Transverse colon (tissue), 4 donors: ENCODE results near the gene CMTM2. TPM values are rescaled to one million over a fixed set of nuclear protein-coding genes. Genes with fewer than 3 reads are reported as not detected.

Experiments used
- DNase-seq: peaks from one replicate; pipeline ENCODE4 v3.0.0-alpha.2; 2019
- H3K27ac ChIP-seq, 4 donors: fragments of 200-600 bp; sonication (generic); 2 replicates each; pipeline ENCODE4 v1.5.1; 2016 to 2018; ENCODE audit warnings: inconsistent platforms in 4 of 4
- H3K27me3 ChIP-seq: fragments of 200-600 bp; sonication (generic); 2 replicates; pipeline ENCODE4 v1.5.1; 2017; ENCODE audit warnings: inconsistent platforms
- H3K36me3 ChIP-seq, 4 donors: fragments of 200-600 bp; sonication (generic); 2 replicates each; pipeline ENCODE4 v1.5.1; 2017 to 2019; ENCODE audit warnings: inconsistent platforms in 4 of 4
- H3K4me1 ChIP-seq, 4 donors: fragments of 200-600 bp; sonication (generic); 2 replicates each; pipeline ENCODE4 v1.5.1; 2017 to 2020; ENCODE audit warnings: inconsistent platforms in 4 of 4
- H3K4me3 ChIP-seq, 4 donors: fragments of 200-600 bp; sonication (generic); 1 replicate in 1 of 4; 2 replicates in 3 of 4; pipeline versions ENCODE4 v1.5.1 to v1.6.1; 2017 to 2019; ENCODE audit warnings: inconsistent platforms in 4 of 4
- H3K9me3 ChIP-seq, 2 donors: fragments of 200-600 bp; sonication (generic); 2 replicates each; pipeline ENCODE4 v1.5.1; 2017 to 2019; ENCODE audit warnings: inconsistent platforms in 2 of 2
- EP300 ChIP-seq: sonication (generic); formaldehyde crosslinking; IDR thresholded peaks from one replicate; pipeline ENCODE4 v1.6.1; 2017; ENCODE audit warnings: antibody characterized with exemption, low read depth
- POLR2A ChIP-seq: fragments of 450-650 bp; IDR thresholded peaks from one replicate; pipeline ENCODE4 v1.6.1; 2016; ENCODE audit warnings: antibody characterized with exemption, mild to moderate bottlenecking, moderate library complexity
- POLR2AphosphoS5 ChIP-seq, 3 donors: sonication (generic); formaldehyde crosslinking; IDR thresholded peaks; one replicate each; pipeline ENCODE4 v1.6.1; 2016; ENCODE audit warnings: antibody characterized with exemption in 3 of 3
- WGBS, 2 donors: methylation state at CpG; one replicate each; pipeline ENCODE4 v1.1.5; 2018; ENCODE audit warnings: low coverage in 1 of 2; 5-methylcytosine and 5-hydroxymethylcytosine counted together
- in situ Hi-C, 4 donors: fragments of 200-750 bp; cut with MboI; loops; one replicate each; pipeline versions ENCODE4 v1.15.0 to v1.15.1; 2017; ENCODE audit warnings: low sequenced_read_pairs in 3 of 4, low pct_ligation_motif_present in 1 of 4, low pct_unique_long_range_greater_than_20kb in 1 of 4
- intact Hi-C: fragments of 100-400 bp; cut with DNase I; formaldehyde crosslinking; loops from one replicate; pipeline ENCODE4 v1.15.1; 2023; ENCODE audit warnings: low total_unique reads
- total RNA-seq, 4 donors: library from RNA; depleted of rRNA; stranded (reverse); fragments of >200 nt; gene quantifications; one replicate each; pipeline ENCODE4 v1.1.0, GENCODE V29; 2016
- TF ChIP-seq, protein P1 (sequence below), 5 experiments: fragments of 200-600 bp in 3 of 5; fragments of 450-650 bp in 2 of 5; sonication (generic) in 3 of 5; IDR thresholded peaks; 1 replicate in 2 of 5; 2 replicates in 3 of 5; pipeline ENCODE4 v1.5.1; 2016 to 2017; ENCODE audit warnings: antibody characterized with exemption in 5 of 5, inconsistent platforms in 3 of 5, mild to moderate bottlenecking in 2 of 5, moderate library complexity in 1 of 5

The CMTM2 gene
- total RNA-seq, 4 donors from 2014 or later, result 0.48 TPM; not detected in 3

DNA sequence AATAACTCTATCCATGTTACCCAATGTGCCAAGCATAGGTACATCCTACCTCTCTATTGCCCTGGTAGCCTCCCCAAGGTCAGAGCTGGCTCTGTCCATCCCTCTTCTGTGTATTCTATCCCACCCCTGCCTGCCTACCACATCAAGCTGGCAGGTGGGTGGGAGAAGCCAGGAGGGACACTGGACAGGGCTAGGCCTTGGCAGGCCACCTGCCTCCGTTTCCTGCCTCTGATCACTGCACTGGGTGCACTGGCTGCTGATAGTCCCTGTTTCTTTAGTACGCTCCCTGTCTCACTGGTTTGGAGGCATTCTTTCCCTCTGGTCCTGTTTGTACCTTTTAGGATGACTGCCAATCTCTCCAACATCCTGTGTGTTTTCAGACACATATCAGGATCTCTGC, 42.0 kb upstream of the CMTM2 start:
- in situ Hi-C loops, result no loop called here
- Histone ChIP-seq H3K36me3 (peaks cover 0 to 10% (median 0%) of the 10 kb centered on the region in 4 donors), H3K4me3 (no peak overlapping the region), H3K4me1 (peaks cover 0 to 4% (median 0%) of the 10 kb centered on the region in 4 donors), H3K9me3 (no peaks in the 10 kb centered on the region), H3K27ac (no peak overlapping the region), H3K27me3 (no peaks in the 10 kb centered on the region)
- TF ChIP-seq POLR2A (no peak), EP300 (no peak), POLR2AphosphoS5 (IDR thresholded peaks at IDR 0.05) (no peak)
- TF ChIP-seq, protein P1, sequence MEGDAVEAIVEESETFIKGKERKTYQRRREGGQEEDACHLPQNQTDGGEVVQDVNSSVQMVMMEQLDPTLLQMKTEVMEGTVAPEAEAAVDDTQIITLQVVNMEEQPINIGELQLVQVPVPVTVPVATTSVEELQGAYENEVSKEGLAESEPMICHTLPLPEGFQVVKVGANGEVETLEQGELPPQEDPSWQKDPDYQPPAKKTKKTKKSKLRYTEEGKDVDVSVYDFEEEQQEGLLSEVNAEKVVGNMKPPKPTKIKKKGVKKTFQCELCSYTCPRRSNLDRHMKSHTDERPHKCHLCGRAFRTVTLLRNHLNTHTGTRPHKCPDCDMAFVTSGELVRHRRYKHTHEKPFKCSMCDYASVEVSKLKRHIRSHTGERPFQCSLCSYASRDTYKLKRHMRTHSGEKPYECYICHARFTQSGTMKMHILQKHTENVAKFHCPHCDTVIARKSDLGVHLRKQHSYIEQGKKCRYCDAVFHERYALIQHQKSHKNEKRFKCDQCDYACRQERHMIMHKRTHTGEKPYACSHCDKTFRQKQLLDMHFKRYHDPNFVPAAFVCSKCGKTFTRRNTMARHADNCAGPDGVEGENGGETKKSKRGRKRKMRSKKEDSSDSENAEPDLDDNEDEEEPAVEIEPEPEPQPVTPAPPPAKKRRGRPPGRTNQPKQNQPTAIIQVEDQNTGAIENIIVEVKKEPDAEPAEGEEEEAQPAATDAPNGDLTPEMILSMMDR (IDR thresholded peaks at IDR 0.05), result no peak
- WGBS, 2 donors, result 93% methylated on average over 2 of the region's 2 CpGs; no CpG with 5 or more reads in 1 of the 2 donors
- intact Hi-C loops, result no loop called here
- no peak for DNase-seq

DNA sequence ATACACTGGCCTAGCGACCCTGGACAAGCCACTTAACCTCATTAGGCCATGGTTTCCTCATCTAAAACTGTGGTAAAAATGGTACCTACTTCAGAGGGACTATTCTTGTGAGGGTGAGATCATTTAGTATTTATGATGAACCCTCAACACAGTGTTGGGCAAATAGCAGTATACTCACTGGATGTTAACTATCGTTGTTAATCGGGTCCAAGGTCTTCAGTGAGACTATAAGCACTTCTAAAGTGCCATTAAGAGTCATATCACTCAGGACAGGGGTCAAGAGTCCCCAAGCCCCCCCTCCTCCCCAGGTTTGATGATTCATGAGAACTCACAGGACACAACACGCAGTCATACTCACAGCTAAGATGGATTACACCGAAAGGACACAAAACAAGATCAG, 40.4 kb upstream of the CMTM2 start:
- Histone ChIP-seq H3K27me3 (no peaks in the 10 kb centered on the region), H3K36me3 (peaks cover 0 to 10% (median 4%) of the 10 kb centered on the region in 4 donors), H3K9me3 (no peaks in the 10 kb centered on the region), H3K4me1 (peaks cover 0 to 4% (median 0%) of the 10 kb centered on the region in 4 donors), H3K4me3 (no peak overlapping the region), H3K27ac (no peak overlapping the region)
- no peak for DNase-seq
- in situ Hi-C loops, result no loop called here
- WGBS, 2 donors, result 70 to 88% methylated on average over 2 to 5 of the region's 5 CpGs
- intact Hi-C loops, result no loop called here
- TF ChIP-seq, protein P1 (IDR thresholded peaks at IDR 0.05), result no peak
- TF ChIP-seq POLR2AphosphoS5 (IDR thresholded peaks at IDR 0.05) (no peak), POLR2A (no peak), EP300 (no peak)

DNA sequence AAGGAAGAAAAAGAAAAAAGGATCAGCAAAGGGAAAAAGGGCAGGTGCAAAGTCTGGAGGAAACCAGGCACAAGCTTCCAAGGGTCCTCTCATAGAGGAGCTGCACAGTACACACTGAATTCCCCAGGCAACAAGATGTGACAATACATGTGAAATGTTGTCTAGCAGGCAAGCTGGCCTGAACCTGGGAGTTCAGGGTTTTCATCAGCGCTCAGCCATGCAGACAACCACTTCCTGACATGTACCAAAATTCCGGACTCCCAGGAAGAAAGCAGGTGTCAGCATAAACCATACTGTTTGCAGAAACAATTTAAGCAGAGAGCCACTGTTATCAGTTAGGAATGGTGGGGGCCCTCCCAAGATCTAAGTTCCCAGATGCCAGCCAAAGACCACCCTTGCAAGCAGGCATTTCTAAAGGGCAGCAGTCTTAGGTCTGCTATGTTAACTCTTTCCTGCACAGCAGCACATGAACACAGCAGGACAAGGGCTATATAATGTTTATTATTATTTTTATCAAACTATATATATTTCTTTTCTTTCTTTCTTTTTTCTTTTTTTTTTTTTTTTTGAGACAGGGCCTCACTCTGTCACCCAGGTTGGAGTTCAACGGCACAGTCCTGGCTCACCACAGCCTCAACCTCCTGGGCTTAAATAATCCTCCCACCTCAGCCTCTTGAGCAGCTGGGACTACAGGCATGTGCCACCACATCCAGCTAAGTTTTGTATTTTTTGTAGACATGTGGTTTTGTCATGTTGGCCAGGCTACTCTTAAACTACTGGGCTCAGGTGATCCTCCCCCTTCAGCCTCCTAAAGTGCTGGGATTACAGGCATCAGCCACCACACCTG, 39.4 kb upstream of the CMTM2 start:
- Histone ChIP-seq H3K4me3 (no peak overlapping the region), H3K9me3 (no peaks in the 10 kb centered on the region), H3K27ac (no peak overlapping the region), H3K36me3 (peaks cover 0 to 10% (median 4%) of the 10 kb centered on the region in 4 donors), H3K27me3 (no peaks in the 10 kb centered on the region), H3K4me1 (peaks cover 0 to 4% (median 0%) of the 10 kb centered on the region in 4 donors)
- intact Hi-C loops, result no loop called here
- WGBS, 2 donors, result 60 to 86% methylated on average over 1 to 3 of the region's 3 CpGs
- in situ Hi-C loops, result no loop called here
- TF ChIP-seq POLR2A (no peak), EP300 (no peak), POLR2AphosphoS5 (IDR thresholded peaks at IDR 0.05) (no peak)
- TF ChIP-seq, protein P1 (IDR thresholded peaks at IDR 0.05), result no peak
- no peak for DNase-seq

DNA sequence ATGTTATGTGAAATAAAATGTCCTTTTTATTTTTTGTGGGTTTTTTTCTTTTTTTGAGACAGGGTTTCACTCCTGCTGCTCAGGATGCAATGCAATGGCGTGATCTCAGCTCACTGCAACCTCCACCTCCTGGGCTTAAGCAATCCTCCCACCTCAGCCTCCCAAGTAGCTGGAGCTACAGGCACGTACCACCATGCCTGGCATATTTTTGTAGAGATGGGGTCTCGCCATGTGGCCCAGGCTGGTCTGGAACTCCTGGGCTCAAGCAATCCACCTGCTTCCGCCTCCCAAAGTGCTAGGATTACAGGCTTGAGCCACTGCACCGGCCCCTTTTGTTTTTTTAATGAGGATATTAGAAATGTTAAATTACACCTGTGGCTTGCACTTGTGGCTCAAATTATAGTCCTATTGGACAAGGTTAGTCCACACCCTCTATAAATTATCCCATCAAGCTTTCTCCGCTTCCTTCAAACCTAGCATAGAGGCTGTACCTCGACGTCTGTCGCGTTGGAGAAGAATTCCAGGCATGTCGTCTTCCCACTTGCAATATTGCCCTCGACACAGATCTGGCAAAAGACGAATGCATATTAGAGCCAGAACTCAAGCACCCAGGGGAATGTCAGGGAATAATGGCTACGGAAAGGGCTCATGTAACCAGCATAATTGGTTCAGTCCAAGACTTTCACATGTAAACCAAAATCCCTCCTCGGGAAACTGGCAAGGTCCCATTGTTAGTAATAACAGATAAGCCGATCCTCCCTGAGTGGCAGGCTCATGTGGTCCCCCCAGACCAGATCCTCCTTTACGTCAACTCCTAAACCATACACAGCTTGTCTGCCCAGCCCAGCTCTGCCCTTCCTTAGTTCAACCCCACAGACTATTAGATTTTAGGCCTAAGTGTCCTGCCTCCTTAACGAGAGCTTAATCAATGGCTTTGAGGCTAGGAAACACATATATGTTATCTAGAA, 37.6 kb upstream of the CMTM2 start:
- in situ Hi-C loops, result no loop called here
- 78 to 91% methylated on average over 11 to 18 of the region's 18 CpGs for WGBS, 2 donors

More for the DNA sequence above, 37.6 kb upstream of the CMTM2 start:
- H3K4me3 ChIP-seq, result no peak overlapping the region
- DNase-seq, result no peak
- no peaks in the 10 kb centered on the region for H3K27me3 ChIP-seq
- intact Hi-C loops, result no loop called here
- H3K4me1 ChIP-seq, result peaks cover 0 to 4% (median 0%) of the 10 kb centered on the region in 4 donors
- no peak overlapping the region for H3K27ac ChIP-seq
- peaks cover 0 to 7% (median 4%) of the 10 kb centered on the region in 4 donors for H3K36me3 ChIP-seq
- TF ChIP-seq POLR2A (no peak), EP300 (no peak), POLR2AphosphoS5 (IDR thresholded peaks at IDR 0.05) (no peak)
- TF ChIP-seq, protein P1 (IDR thresholded peaks at IDR 0.05), result no peak
- no peaks in the 10 kb centered on the region for H3K9me3 ChIP-seq
